Neutrophil (primary cell): Measurements from ENCODE around the gene AP1S2.

Experiments used
- H3K27ac ChIP-seq: fragments of 200-600 bp; sonication (generic); 2 replicates; pipeline ENCODE4 v1.5.1; 2016; ENCODE audit warnings: mild to moderate bottlenecking, moderate library complexity
- H3K27me3 ChIP-seq: fragments of 200-600 bp; sonication (generic); 2 replicates; pipeline ENCODE4 v1.6.0; 2016; ENCODE audit warnings: mild to moderate bottlenecking
- H3K36me3 ChIP-seq: fragments of 200-600 bp; sonication (generic); 2 replicates; pipeline ENCODE4 v1.5.1; 2017
- H3K4me1 ChIP-seq, 2 experiments: fragments of 200-600 bp in 1 of 2; sonication (generic) in 1 of 2; 1 replicate in 1 of 2; 2 replicates in 1 of 2; pipeline versions ENCODE4 v1.5.1 to v1.6.1; 2013 to 2016; ENCODE audit warnings: low read depth in 1 of 2, low read length in 1 of 2, mild to moderate bottlenecking in 1 of 2, moderate library complexity in 1 of 2; ENCODE audit not compliant: control insufficient read depth in 1 of 2, insufficient read depth in 1 of 2
- H3K4me3 ChIP-seq, 2 experiments: fragments of 200-600 bp in 1 of 2; sonication (generic) in 1 of 2; 1 replicate in 1 of 2; 2 replicates in 1 of 2; pipeline ENCODE4 v1.5.1; 2013 to 2016; ENCODE audit warnings: low read depth in 1 of 2, low read length in 1 of 2, mild to moderate bottlenecking in 1 of 2, moderate library complexity in 1 of 2
- H3K9me3 ChIP-seq: fragments of 200-600 bp; sonication (generic); 2 replicates; pipeline ENCODE4 v1.5.1; 2016
- CTCF ChIP-seq: fragments of 200-600 bp; sonication (generic); IDR thresholded peaks from 2 replicates; pipeline ENCODE4 v1.5.1; 2016; ENCODE audit warnings: antibody characterized with exemption

Gene AP1S2

GRCh38 chrX:15829217-15829616 lies 25.4 kb downstream of the AP1S2 start:
- no peak for TF ChIP-seq CTCF
- H3K4me1 ChIP-seq: no peaks in the 10 kb centered on the region
- H3K27ac ChIP-seq: no peak overlapping the region
- H3K27me3 ChIP-seq: no peaks in the 10 kb centered on the region
- no peaks in the 10 kb centered on the region for H3K9me3 ChIP-seq
- H3K4me3 ChIP-seq: no peak overlapping the region
- H3K36me3 ChIP-seq: peaks cover 8% of the 10 kb centered on the region

- no peaks in the 10 kb centered on the region for H3K4me1 ChIP-seq
- H3K36me3 ChIP-seq: peaks cover 18% of the 10 kb centered on the region
- H3K4me3 ChIP-seq: no peak overlapping the region
- H3K9me3 ChIP-seq: no peaks in the 10 kb centered on the region
- H3K27me3 ChIP-seq: no peaks in the 10 kb centered on the region
- H3K27ac ChIP-seq: no peak overlapping the region
- no peak for TF ChIP-seq CTCF
Observed at GRCh38 chrX:15825936-15826335, 28.7 kb downstream of the AP1S2 start.

GRCh38 chrX:15822922-15823321 lies 31.7 kb downstream of the AP1S2 start:
- Histone ChIP-seq H3K27me3 (no peaks in the 10 kb centered on the region), H3K27ac (no peak overlapping the region), H3K36me3 (peaks cover 29% of the 10 kb centered on the region), H3K9me3 (no peaks in the 10 kb centered on the region), H3K4me3 (no peak overlapping the region), H3K4me1 (no peaks in the 10 kb centered on the region)
- TF ChIP-seq CTCF: no peak

GRCh38 chrX:15820106-15821073 lies 34.2 kb downstream of the AP1S2 start:
- TF ChIP-seq CTCF: no peak

GRCh38 chrX:15816886-15817285 lies 37.7 kb downstream of the AP1S2 start:
- H3K27me3 ChIP-seq: no peaks in the 10 kb centered on the region
- H3K4me1 ChIP-seq: peaks cover 34 to 47% of the 10 kb centered on the region in 2 experiments
- no peaks in the 10 kb centered on the region for H3K9me3 ChIP-seq
- TF ChIP-seq CTCF: no peak
- peaks cover 12% of the 10 kb centered on the region for H3K36me3 ChIP-seq
- peak overlapping the region; percentile 74 for H3K27ac ChIP-seq
- no peak overlapping the region for H3K4me3 ChIP-seq

More at GRCh38 chrX:15820106-15821073, 34.2 kb downstream of the AP1S2 start:
- Histone ChIP-seq H3K36me3 (peaks cover 22% of the 10 kb centered on the region), H3K27ac (no peak overlapping the region), H3K4me3 (no peak overlapping the region), H3K9me3 (no peaks in the 10 kb centered on the region), H3K4me1 (peaks cover 20 to 22% of the 10 kb centered on the region in 2 experiments), H3K27me3 (no peaks in the 10 kb centered on the region)
